C4-2B (cell line): ENCODE results near the gene INSIG2.

Experiments
- H3K27ac ChIP-seq: fragments of 450-650 bp; 2 replicates; pipeline ENCODE4 v1.5.1; 2017
- CTCF ChIP-seq: fragments of 450-650 bp; conservative IDR thresholded peaks from 2 replicates; pipeline ENCODE4 v1.5.1; 2017; ENCODE audit warnings: mild to moderate bottlenecking
- ZFX ChIP-seq: fragments of 450-650 bp; IDR thresholded peaks from 2 replicates; pipeline ENCODE4 v1.6.1; 2017

Gene INSIG2

DNA sequence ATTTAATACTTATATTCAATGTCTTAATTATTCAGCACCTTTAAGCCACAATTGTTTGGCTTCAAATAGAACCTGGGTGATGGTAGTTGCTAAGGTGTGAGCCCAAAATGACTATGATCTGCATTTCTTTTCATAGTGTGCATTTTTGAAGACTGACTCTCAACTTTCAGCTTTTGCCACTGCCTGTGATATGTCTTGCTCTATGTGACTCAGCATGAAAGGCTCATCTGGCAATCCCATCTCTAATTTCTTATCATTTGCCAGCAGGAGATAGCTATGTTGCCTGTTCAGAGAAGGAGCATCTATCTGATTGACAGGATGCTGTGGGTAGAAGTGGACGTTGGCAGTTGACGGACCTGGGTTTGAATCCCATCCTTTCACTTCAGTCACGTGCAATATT is 39.9 kb upstream of the INSIG2 start:
- no peak overlapping the region for H3K27ac ChIP-seq
- TF ChIP-seq CTCF (no peak), ZFX (no peak)

GRCh38 chr2:118049140-118049815 is 39.0 kb upstream of the INSIG2 start:
- TF ChIP-seq CTCF (no peak), ZFX (no peak)
- H3K27ac ChIP-seq = no peak overlapping the region; the same call in 1 of the 2 replicates

GRCh38 chr2:118049816-118050140 is 38.5 kb upstream of the INSIG2 start:
- no peak overlapping the region; the same call in 1 of the 2 replicates for H3K27ac ChIP-seq
- TF ChIP-seq CTCF (no peak), ZFX (no peak)

GRCh38 chr2:118050386-118050785 is 37.9 kb upstream of the INSIG2 start:
- TF ChIP-seq ZFX = no peak
- no peak for TF ChIP-seq CTCF
- no peak overlapping the region for H3K27ac ChIP-seq

DNA sequence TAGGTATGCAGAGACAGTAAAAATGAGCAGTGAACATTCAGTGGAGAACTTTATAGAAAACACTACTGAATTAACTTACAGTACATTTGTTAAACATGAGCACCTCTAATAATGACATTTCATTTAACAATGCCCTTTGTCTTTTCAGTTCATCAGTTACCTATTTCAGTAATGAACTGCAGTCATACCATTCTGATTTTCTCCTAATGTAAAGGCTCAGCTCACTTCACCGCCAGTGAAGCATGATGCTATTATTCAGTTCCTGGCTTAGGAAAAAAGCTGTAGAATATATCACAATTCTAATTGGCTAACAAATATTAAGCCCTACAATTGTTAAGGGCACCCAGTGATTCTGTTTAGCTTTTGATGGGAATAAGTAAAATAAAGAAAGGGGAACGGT is 37.3 kb upstream of the INSIG2 start:
- no peak for TF ChIP-seq ZFX
- no peak for TF ChIP-seq CTCF
- H3K27ac ChIP-seq = no peak overlapping the region

GRCh38 chr2:118051826-118052358 is 36.4 kb upstream of the INSIG2 start:
- no peak for TF ChIP-seq ZFX
- TF ChIP-seq CTCF = no peak
- H3K27ac ChIP-seq = no peak overlapping the region

GRCh38 chr2:118052474-118052873 is 35.8 kb upstream of the INSIG2 start:
- TF ChIP-seq ZFX (no peak), CTCF (no peak)

More at GRCh38 chr2:118052474-118052873, 35.8 kb upstream of the INSIG2 start:
- no peak overlapping the region for H3K27ac ChIP-seq
